CD4-positive, alpha-beta T cell treated with Interleukin-12 subunit alpha and Interleukin-12 subunit beta, for 1 hour (primary cell): ENCODE results near the gene CYP4F22.
"Not testable (repeated sequence)": the region's sequence is repeated elsewhere in the genome, so short reads cannot be mapped to it uniquely, and the experiment has no call there.

ENCODE experiments used
- DNase-seq: peaks from one replicate; pipeline ENCODE4 v3.0.0-alpha.2; 2020

The CYP4F22 gene

GRCh38 chr19:15583346-15583745 is 75.0 kb downstream of the CYP4F22 start:
- no peak for DNase-seq

- no peak for DNase-seq
These were observed 75.8 kb downstream of the CYP4F22 start for GRCh38 chr19:15584095-15584494.

GRCh38 chr19:15584541-15585115 is 76.3 kb downstream of the CYP4F22 start:
- peak; percentile 78 for DNase-seq

GRCh38 chr19:15587663-15588062 is 79.3 kb downstream of the CYP4F22 start:
- DNase-seq = peak; percentile 22

- no peak for DNase-seq
These were observed 79.9 kb downstream of the CYP4F22 start for GRCh38 chr19:15588265-15588664.

- DNase-seq = no peak
These were observed 81.6 kb downstream of the CYP4F22 start for GRCh38 chr19:15589760-15590451.

GRCh38 chr19:15591796-15592195 is 83.5 kb downstream of the CYP4F22 start:
- no peak for DNase-seq

GRCh38 chr19:15592506-15592905 is 84.2 kb downstream of the CYP4F22 start:
- DNase-seq = not testable (repeated sequence)

- DNase-seq = not testable (repeated sequence)
These were observed 85.4 kb downstream of the CYP4F22 start for GRCh38 chr19:15593766-15594165.

- no peak for DNase-seq
These were observed 86.7 kb downstream of the CYP4F22 start for GRCh38 chr19:15595069-15595468.
